K562 (cell line): ENCODE results near the gene B4GALNT2. TPM values are rescaled to one million over a fixed set of nuclear protein-coding genes. Genes with fewer than 3 reads are reported as not detected.

ENCODE experiments used
- CEBPG ChIP-seq, 3 experiments: fragments of 200-800 bp in 1 of 3; sonication (Bioruptor generic) in 1 of 3; sonication (generic) in 1 of 3; formaldehyde crosslinking in 1 of 3; IDR thresholded peaks in 2 of 3; conservative IDR thresholded peaks in 1 of 3; 2 replicates each; pipeline versions ENCODE4 v1.6.1 to v1.8.0; 2016 to 2022; ENCODE audit warnings: missing compliant biosample characterization in 2 of 3, missing genetic modification characterization in 2 of 3, mild to moderate bottlenecking in 1 of 3, missing genetic modification reagents in 1 of 3
- CTBP1 ChIP-seq: fragments of 450-650 bp; IDR thresholded peaks from 2 replicates; pipeline ENCODE4 v1.6.1; 2016; ENCODE audit warnings: borderline replicate concordance
- DNMT1 ChIP-seq: fragments of 450-650 bp; IDR thresholded peaks from 2 replicates; pipeline ENCODE4 v1.6.1; 2016; ENCODE audit warnings: antibody characterized with exemption, mild to moderate bottlenecking
- EZH2 ChIP-seq: IDR thresholded peaks from 2 replicates; pipeline ENCODE4 v1.6.1; 2012; ENCODE audit warnings: low read depth, mild to moderate bottlenecking, inconsistent platforms, low read length, borderline replicate concordance
- HDAC2 ChIP-seq: fragments of 450-650 bp; IDR thresholded peaks from 2 replicates; pipeline ENCODE4 v1.6.1; 2016; ENCODE audit warnings: mild to moderate bottlenecking
- HMG20B ChIP-seq: fragments of 250-450 bp; sonication (Bioruptor Pico); IDR thresholded peaks from 2 replicates; pipeline ENCODE4 v1.5.0; 2021; ENCODE audit warnings: mild to moderate bottlenecking
- HMGXB4 ChIP-seq: sonication (generic); formaldehyde crosslinking; IDR thresholded peaks from 2 replicates; pipeline ENCODE4 v1.8.1; 2023; ENCODE audit warnings: mild to moderate bottlenecking, missing genetic modification reagents
- NR1H2 ChIP-seq: sonication (generic); formaldehyde crosslinking; IDR thresholded peaks from 2 replicates; pipeline ENCODE4 v1.4.0; 2020; ENCODE audit warnings: mild to moderate bottlenecking, missing genetic modification reagents
- OTX1 ChIP-seq: fragments of 450-650 bp; formaldehyde crosslinking; IDR thresholded peaks from 2 replicates; pipeline ENCODE4 v1.4.0; 2022; ENCODE audit warnings: mild to moderate bottlenecking
- SOX6 ChIP-seq: fragments of 450-650 bp; IDR thresholded peaks from 2 replicates; pipeline ENCODE4 v1.6.1; 2014; ENCODE audit warnings: mild to moderate bottlenecking
- TBL1XR1 ChIP-seq, 2 experiments: IDR thresholded peaks; 2 replicates each; pipeline ENCODE4 v1.6.1; 2012; ENCODE audit warnings: improper control_type of control experiment in 2 of 2, low read length in 2 of 2, mild to moderate bottlenecking in 1 of 2
- TCF3 ChIP-seq: sonication (generic); formaldehyde crosslinking; IDR thresholded peaks from 2 replicates; pipeline ENCODE4 v1.4.0; 2020; ENCODE audit warnings: mild to moderate bottlenecking, missing genetic modification reagents
- ZBED1 ChIP-seq: IDR thresholded peaks from 2 replicates; pipeline ENCODE4 v1.6.1; 2014
- ZNF124 ChIP-seq: sonication (generic); formaldehyde crosslinking; IDR thresholded peaks from 2 replicates; pipeline ENCODE4 v1.8.1; 2022; ENCODE audit warnings: missing genetic modification reagents
- ZNF175 ChIP-seq: fragments of 200-800 bp; sonication (Bioruptor generic); IDR thresholded peaks from 2 replicates; pipeline ENCODE4 v1.6.1; 2016; ENCODE audit warnings: low read depth, mild to moderate bottlenecking, missing genetic modification characterization, missing compliant biosample characterization
- ZNF511 ChIP-seq: sonication (generic); formaldehyde crosslinking; IDR thresholded peaks from 2 replicates; pipeline ENCODE4 v1.8.0; 2022; ENCODE audit warnings: mild to moderate bottlenecking, missing genetic modification reagents
- polyA plus RNA-seq, 8 experiments: library from polyadenylated mRNA; depleted of rRNA in 4 of 8; stranded (reverse) in 5 of 8; unstranded in 3 of 8; fragments of >200 nt; fragmentation: Nextera tagmentation in 2 of 8; fragmentation: Illumina TruSeq in 1 of 8; extraction: Ambion mirVana in 2 of 8; extraction: Trizol in 1 of 8; gene quantifications; 2 replicates each; pipeline versions ENCODE4 v1.2.1 to v1.2.3, GENCODE V29; 2011 to 2014; ENCODE audit warnings: inconsistent platforms in 1 of 8, missing spikeins in 1 of 8
- total RNA-seq, 7 experiments: library from RNA; depleted of rRNA in 6 of 7; stranded (reverse); fragments of >200 nt in 6 of 7; fragmentation: Illumina TruSeq in 2 of 7; extraction: Trizol in 2 of 7; gene quantifications; 2 replicates each; pipeline versions ENCODE4 v1.2.1 to v1.2.3, GENCODE V29; 2011 to 2021; ENCODE audit warnings: low replicate concordance in 1 of 7
- TF ChIP-seq, protein P1 (sequence below): fragments of 250-450 bp; sonication (Bioruptor Pico); IDR thresholded peaks from 2 replicates; pipeline ENCODE4 v1.8.0; 2021; ENCODE audit warnings: mild to moderate bottlenecking, moderate library complexity
- TF ChIP-seq, protein P2 (sequence below): fragments of 250-450 bp; sonication (Bioruptor Pico); IDR thresholded peaks from 2 replicates; pipeline ENCODE4 v1.5.0; 2021; ENCODE audit warnings: mild to moderate bottlenecking, borderline replicate concordance
- TF ChIP-seq, protein P3 (sequence below), 2 experiments: fragments of 200-800 bp in 1 of 2; sonication (Bioruptor generic) in 1 of 2; sonication (generic) in 1 of 2; formaldehyde crosslinking in 1 of 2; IDR thresholded peaks in 1 of 2; conservative IDR thresholded peaks in 1 of 2; 2 replicates each; pipeline versions ENCODE4 v1.5.0 to v1.6.1; 2016 to 2020; ENCODE audit warnings: missing compliant biosample characterization in 1 of 2, missing genetic modification characterization in 1 of 2, missing genetic modification reagents in 1 of 2

The B4GALNT2 gene
- total and polyA plus RNA-seq, 9 of the 15 experiments (the other 6 are each of a cell fraction or from before 2014, with no cell fraction given) = not detected

DNA sequence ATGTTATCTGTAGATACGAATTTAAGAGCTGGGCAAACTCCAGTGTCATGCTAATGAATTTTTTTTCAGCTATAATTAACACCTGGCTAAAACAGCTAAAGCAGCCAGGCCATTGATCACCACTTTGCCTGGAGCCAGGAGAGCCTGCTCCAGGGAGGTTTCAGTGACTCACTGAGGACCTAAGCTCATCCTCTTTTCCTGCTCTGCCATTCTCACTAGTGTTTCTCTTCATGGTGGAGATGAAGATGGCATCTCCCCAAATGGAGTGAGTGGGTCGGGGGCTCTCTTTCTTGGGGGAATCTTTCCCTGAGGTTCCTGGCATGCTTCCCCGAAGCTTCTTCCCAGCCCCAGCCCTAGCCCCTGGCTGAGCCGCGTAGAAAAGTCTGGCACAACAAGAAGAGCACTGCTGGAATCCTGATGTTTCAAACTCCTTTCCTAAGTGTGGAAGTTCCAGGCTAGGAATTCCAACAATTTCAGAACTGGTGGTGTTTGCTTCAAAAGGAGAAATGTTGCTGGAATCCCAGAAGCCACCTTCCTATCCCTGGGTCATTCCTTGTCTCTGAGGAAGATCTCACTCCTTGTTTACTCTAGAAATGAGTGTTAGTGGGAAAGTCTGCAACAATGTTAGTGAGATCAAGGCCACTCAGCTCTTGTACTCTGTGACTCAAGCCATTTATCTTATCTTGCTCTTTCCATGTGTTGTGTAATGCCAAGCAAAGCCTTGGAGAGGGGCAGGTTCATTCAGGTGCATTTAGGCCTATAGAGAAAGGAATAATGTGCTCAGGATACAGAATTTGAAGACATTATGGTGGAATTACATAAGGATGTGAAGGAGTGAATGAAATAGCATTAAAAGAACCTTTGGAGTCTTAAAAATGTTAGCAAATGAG lies 26.0 kb upstream of the B4GALNT2 start (continued):
- TF ChIP-seq ZNF511 (CRISPR knock-in tag) (no peak), CEBPG (CRISPR knock-in tag; IDR thresholded peaks at IDR 0.05) (peak; percentile 86), CEBPG (tag; conservative IDR thresholded peaks at IDR 0.05 in 1 of 2, IDR thresholded peaks at IDR 0.05 in 1 of 2) (peak; percentile 87 to 95), EZH2 (no peak), OTX1 (CRISPR knock-in tag) (no peak), DNMT1 (no peak), NR1H2 (no peak), SOX6 (peak; percentile 85), HMGXB4 (CRISPR knock-in tag) (no peak), ZNF175 (CRISPR knock-in tag) (peak; percentile 64; the same call in 1 of the 2 replicates), TCF3 (CRISPR knock-in tag) (peak; percentile 77), TBL1XR1 (IDR thresholded peaks at IDR 0.05; ENCODE audit: low read length in 2 of 2) (0 out of 4 replicates have a peak, but pooled peaks of 1 of the 2 experiments have one; percentile 42), ZBED1 (no peak), HMG20B (CRISPR knock-in tag) (no peak), HDAC2 (no peak), CTBP1 (peak; percentile 49; the same call in 1 of the 2 replicates), ZNF124 (CRISPR knock-in tag) (no peak)
- TF ChIP-seq, protein P1, sequence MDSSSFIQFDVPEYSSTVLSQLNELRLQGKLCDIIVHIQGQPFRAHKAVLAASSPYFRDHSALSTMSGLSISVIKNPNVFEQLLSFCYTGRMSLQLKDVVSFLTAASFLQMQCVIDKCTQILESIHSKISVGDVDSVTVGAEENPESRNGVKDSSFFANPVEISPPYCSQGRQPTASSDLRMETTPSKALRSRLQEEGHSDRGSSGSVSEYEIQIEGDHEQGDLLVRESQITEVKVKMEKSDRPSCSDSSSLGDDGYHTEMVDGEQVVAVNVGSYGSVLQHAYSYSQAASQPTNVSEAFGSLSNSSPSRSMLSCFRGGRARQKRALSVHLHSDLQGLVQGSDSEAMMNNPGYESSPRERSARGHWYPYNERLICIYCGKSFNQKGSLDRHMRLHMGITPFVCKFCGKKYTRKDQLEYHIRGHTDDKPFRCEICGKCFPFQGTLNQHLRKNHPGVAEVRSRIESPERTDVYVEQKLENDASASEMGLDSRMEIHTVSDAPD (CRISPR knock-in tag) = no peak
- TF ChIP-seq, protein P2, sequence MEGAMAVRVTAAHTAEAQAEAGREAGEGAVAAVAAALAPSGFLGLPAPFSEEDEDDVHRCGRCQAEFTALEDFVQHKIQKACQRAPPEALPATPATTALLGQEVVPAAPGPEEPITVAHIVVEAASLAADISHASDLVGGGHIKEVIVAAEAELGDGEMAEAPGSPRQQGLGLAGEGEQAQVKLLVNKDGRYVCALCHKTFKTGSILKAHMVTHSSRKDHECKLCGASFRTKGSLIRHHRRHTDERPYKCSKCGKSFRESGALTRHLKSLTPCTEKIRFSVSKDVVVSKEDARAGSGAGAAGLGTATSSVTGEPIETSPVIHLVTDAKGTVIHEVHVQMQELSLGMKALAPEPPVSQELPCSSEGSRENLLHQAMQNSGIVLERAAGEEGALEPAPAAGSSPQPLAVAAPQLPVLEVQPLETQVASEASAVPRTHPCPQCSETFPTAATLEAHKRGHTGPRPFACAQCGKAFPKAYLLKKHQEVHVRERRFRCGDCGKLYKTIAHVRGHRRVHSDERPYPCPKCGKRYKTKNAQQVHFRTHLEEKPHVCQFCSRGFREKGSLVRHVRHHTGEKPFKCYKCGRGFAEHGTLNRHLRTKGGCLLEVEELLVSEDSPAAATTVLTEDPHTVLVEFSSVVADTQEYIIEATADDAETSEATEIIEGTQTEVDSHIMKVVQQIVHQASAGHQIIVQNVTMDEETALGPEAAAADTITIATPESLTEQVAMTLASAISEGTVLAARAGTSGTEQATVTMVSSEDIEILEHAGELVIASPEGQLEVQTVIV (CRISPR knock-in tag) = no peak
- TF ChIP-seq, protein P3, sequence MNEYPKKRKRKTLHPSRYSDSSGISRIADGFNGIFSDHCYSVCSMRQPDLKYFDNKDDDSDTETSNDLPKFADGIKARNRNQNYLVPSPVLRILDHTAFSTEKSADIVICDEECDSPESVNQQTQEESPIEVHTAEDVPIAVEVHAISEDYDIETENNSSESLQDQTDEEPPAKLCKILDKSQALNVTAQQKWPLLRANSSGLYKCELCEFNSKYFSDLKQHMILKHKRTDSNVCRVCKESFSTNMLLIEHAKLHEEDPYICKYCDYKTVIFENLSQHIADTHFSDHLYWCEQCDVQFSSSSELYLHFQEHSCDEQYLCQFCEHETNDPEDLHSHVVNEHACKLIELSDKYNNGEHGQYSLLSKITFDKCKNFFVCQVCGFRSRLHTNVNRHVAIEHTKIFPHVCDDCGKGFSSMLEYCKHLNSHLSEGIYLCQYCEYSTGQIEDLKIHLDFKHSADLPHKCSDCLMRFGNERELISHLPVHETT (CRISPR knock-in tag; conservative IDR thresholded peaks at IDR 0.05 in 1 of 2, IDR thresholded peaks at IDR 0.05 in 1 of 2) = no peak
